ENCODE measurements around the gene SH3GL3.
A peak's percentile ranks its signal among the peaks of the same experiment; 100 is the strongest.

SH3GL3 gene

DNA sequence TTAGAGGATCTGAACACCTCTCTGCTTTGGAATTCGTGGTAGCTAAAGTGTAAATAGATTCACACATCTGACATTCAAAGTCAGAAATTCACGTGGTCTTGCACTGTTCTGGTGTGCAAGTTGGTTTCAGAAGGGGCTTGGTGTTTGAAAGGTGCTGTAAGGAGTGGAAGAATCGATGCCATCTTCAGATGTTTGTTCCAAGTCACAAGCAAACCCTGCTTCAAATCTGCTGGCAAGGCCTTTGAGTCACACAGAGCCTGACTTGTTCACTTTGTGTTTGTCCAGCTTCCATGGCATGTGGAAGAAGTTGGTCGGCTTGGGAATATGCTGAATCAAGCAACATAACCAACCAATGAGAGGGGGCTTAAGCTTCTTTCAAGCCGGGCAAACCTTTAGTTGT lies 44.3 kb downstream of the SH3GL3 start:
- no peaks in the 10 kb centered on the region for H3K9me3 ChIP-seq (ENCODE audit: control insufficient read depth, insufficient read depth, low read depth, low read length)
- CTCF ChIA-PET, result interaction anchor here (0.6 to 1.6 kb wide), 2 partner anchors 30 to 74 kb away, joined by 3 to 4 read pairs; no protein-coding TSS in a partner anchor
- POLR2A ChIA-PET, result no interaction called here
- TF ChIP-seq ZNF785 (tag by site-specific recombination; IDR thresholded peaks at IDR 0.05) (no peak), SCRT1 (tag by site-specific recombination; IDR thresholded peaks at IDR 0.05; ENCODE audit: borderline replicate concordance) (no peak), MZF1 (tag by site-specific recombination; IDR thresholded peaks at IDR 0.05; ENCODE audit: borderline replicate concordance) (no peak), ZNF274 (IDR thresholded peaks at IDR 0.05; ENCODE audit: low read length) (no peak), ZNF274 (tag by site-specific recombination; IDR thresholded peaks at IDR 0.05; ENCODE audit: borderline replicate concordance) (no peak), ZNF335 (tag by site-specific recombination; conservative IDR thresholded peaks at IDR 0.05) (no peak), KLF16 (tag by site-specific recombination; IDR thresholded peaks at IDR 0.05) (no peak), ZNF292 (tag by site-specific recombination; IDR thresholded peaks at IDR 0.05; ENCODE audit: borderline replicate concordance, low read depth) (no peak), ZNF16 (tag by site-specific recombination; IDR thresholded peaks at IDR 0.05; ENCODE audit: low read depth) (no peak), ZNF184 (tag by site-specific recombination; IDR thresholded peaks at IDR 0.05) (no peak), ZNF654 (tag by site-specific recombination; IDR thresholded peaks at IDR 0.05; ENCODE audit: low read depth) (no peak)
- H3K4me1 ChIP-seq (ENCODE audit: control insufficient read depth, insufficient read depth, low read length), result no peaks in the 10 kb centered on the region
- H3K36me3 ChIP-seq (ENCODE audit: control insufficient read depth in 2 of 2, insufficient read depth in 1 of 2, low read length in 2 of 2), result no peaks in the 10 kb centered on the region
- H3K27ac ChIP-seq (ENCODE audit: extremely low read depth, low read depth, low read length), result no peak overlapping the region
- no peak overlapping the region for H3K4me3 ChIP-seq (ENCODE audit: low read depth, low read length)

DNA sequence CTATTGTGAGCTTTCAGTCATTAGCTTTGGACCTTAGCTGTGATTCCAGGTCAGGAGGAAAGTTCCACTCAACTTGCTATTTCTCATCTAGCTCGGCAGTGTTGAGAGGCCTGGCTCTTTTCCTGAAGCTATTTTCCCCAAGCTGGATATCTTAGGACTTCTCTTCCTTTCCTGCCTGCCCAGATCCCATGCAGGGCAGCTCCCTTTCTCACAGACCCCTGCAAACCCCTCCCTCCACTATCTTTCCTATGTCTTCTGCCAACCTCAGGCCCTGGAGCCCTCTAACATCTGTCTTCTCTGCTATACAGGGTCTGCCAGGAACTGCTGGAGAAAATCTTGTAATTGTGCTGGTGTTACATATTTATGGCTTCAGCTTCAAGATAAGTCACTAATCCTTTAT lies 49.6 kb downstream of the SH3GL3 start:
- Histone ChIP-seq H3K4me3 (ENCODE audit: low read depth, low read length) (no peak overlapping the region), H3K36me3 (ENCODE audit: control insufficient read depth in 2 of 2, insufficient read depth in 1 of 2, low read length in 2 of 2) (no peaks in the 10 kb centered on the region), H3K27ac (ENCODE audit: extremely low read depth, low read depth, low read length) (no peak overlapping the region), H3K9me3 (ENCODE audit: control insufficient read depth, insufficient read depth, low read depth, low read length) (no peaks in the 10 kb centered on the region), H3K4me1 (ENCODE audit: control insufficient read depth, insufficient read depth, low read length) (no peaks in the 10 kb centered on the region)
- CTCF ChIA-PET, result interaction anchor here (0.8 to 0.9 kb wide), 3 partner anchors 15 to 76 kb away, joined by 3 to 4 read pairs (median 4); no protein-coding TSS in a partner anchor
- POLR2A ChIA-PET, result no interaction called here
- TF ChIP-seq OVOL3 (tag by site-specific recombination; IDR thresholded peaks at IDR 0.05) (no peak), ZNF785 (tag by site-specific recombination; IDR thresholded peaks at IDR 0.05) (no peak), ZNF292 (tag by site-specific recombination; IDR thresholded peaks at IDR 0.05; ENCODE audit: borderline replicate concordance, low read depth) (no peak), ZSCAN23 (tag by site-specific recombination; IDR thresholded peaks at IDR 0.05) (no peak), FEZF1 (tag by site-specific recombination; IDR thresholded peaks at IDR 0.05) (no peak), ZNF132 (tag by site-specific recombination; IDR thresholded peaks at IDR 0.05; ENCODE audit: borderline replicate concordance) (no peak)
- TF ChIP-seq, protein P1, sequence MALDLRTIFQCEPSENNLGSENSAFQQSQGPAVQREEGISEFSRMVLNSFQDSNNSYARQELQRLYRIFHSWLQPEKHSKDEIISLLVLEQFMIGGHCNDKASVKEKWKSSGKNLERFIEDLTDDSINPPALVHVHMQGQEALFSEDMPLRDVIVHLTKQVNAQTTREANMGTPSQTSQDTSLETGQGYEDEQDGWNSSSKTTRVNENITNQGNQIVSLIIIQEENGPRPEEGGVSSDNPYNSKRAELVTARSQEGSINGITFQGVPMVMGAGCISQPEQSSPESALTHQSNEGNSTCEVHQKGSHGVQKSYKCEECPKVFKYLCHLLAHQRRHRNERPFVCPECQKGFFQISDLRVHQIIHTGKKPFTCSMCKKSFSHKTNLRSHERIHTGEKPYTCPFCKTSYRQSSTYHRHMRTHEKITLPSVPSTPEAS (tag by site-specific recombination; IDR thresholded peaks at IDR 0.05), result no peak

DNA sequence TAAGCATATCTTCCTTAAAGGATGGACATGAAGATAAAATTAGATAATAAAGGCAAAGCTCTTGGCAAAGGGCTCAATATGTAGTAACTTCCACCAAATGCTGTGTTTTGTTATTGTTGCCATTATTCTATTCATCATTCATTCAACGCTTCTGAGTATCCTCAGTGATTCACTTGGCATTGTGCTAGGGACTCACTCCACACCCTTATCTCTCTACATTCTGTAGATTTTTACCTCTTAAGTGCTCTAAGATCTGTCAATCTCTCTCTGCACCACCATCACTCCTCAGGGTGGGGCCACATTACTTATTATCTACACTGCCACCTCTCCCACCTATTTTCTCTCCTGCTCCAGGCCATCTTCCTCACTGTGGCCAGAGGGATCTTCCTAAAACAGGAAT lies 51.2 kb downstream of the SH3GL3 start:
- Histone ChIP-seq H3K9me3 (ENCODE audit: control insufficient read depth, insufficient read depth, low read depth, low read length) (no peaks in the 10 kb centered on the region), H3K27ac (ENCODE audit: extremely low read depth, low read depth, low read length) (no peak overlapping the region), H3K4me3 (ENCODE audit: low read depth, low read length) (no peak overlapping the region), H3K36me3 (ENCODE audit: control insufficient read depth in 2 of 2, insufficient read depth in 1 of 2, low read length in 2 of 2) (no peaks in the 10 kb centered on the region), H3K4me1 (ENCODE audit: control insufficient read depth, insufficient read depth, low read length) (no peaks in the 10 kb centered on the region)
- TF ChIP-seq, protein P2, sequence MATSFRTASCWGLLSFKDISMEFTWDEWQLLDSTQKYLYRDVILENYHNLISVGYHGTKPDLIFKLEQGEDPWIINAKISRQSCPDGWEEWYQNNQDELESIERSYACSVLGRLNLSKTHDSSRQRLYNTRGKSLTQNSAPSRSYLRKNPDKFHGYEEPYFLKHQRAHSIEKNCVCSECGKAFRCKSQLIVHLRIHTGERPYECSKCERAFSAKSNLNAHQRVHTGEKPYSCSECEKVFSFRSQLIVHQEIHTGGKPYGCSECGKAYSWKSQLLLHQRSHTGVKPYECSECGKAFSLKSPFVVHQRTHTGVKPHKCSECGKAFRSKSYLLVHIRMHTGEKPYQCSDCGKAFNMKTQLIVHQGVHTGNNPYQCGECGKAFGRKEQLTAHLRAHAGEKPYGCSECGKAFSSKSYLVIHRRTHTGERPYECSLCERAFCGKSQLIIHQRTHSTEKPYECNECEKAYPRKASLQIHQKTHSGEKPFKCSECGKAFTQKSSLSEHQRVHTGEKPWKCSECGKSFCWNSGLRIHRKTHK (tag by site-specific recombination; IDR thresholded peaks at IDR 0.05), result peak; percentile 91
- no peak for TF ChIP-seq ZNF155 (tag by site-specific recombination; IDR thresholded peaks at IDR 0.05)
- TF ChIP-seq ZNF2 (tag by site-specific recombination; IDR thresholded peaks at IDR 0.05), result no peak
- TF ChIP-seq SETDB1 (IDR thresholded peaks at IDR 0.05; ENCODE audit: insufficient read length, low read length), result peak; percentile 36
- ChIA-PET CTCF (interaction anchor here (0.8 to 1.3 kb wide), 3 partner anchors 20 to 61 kb away, joined by 3 to 4 read pairs (median 3); no protein-coding TSS in a partner anchor), POLR2A (no interaction called here)
